HG03175 (cell line): ENCODE results near the gene CEACAM3.
"Not testable (repeated sequence)": the region's sequence is repeated elsewhere in the genome, so short reads cannot be mapped to it uniquely, and the experiment has no call there.

ENCODE experiments used
- ATAC-seq: cut with Tn5 transposase; IDR thresholded peaks from one replicate; pipeline ENCODE4 v1.9.1; 2021; ENCODE audit warnings: mild to moderate bottlenecking, moderate library complexity; ENCODE audit not compliant: unreplicated experiment

CEACAM3 gene

DNA sequence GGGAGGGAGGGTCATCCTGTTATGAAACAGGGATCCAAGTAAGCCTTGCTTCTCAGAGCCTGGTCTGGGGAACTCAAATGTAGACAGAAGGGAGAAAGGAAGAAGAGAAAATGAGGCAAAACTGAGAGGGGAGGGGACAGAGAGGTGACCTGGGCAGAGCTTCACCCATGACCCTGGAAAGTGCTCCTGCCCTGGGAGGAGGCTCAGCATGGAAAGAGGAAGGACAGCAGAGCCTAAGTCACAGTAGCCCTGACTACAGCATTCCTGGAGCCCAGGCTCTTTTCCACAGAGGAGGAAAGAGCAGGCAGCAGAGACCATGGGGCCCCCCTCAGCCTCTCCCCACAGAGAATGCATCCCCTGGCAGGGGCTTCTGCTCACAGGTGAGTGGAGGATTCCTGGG, at the start of gene CEACAM3:
Gene CEACAM3, plus strand, starts transcription at position 226 of the 400 bp plus-strand sequence. Its CDS starts 91 bp downstream, at position 317.
- no peak for ATAC-seq

DNA sequence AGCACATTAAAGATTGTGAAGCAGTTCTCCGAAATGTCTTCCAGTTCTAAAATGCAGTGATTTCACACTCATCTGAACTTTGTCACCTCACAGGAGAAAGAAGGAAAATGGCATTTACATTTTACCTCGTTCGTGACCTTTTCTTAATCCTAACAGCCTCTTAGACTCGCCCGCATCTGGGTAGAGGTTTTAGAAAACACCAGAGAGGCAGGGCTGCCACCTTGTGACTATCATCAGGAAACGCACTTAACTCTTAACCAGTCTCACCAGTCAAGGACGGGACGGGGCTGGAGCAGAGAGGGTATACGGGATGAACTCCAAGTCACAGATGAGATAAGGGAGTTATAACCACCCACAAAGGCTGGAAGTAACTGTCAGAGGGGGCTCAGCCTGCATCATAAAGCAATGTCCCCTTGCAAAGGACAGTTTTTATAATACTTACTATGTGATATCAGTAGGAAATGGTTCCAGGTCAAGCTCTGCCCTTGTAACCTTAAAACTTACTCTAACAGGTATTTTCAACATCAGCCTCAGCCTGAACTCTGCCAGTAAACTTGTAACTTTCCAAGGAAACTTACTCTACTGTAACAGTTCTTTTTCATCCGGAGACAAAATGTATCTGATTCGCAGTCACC, 49.7 kb upstream of the CEACAM3 start:
- ATAC-seq, result no peak

DNA sequence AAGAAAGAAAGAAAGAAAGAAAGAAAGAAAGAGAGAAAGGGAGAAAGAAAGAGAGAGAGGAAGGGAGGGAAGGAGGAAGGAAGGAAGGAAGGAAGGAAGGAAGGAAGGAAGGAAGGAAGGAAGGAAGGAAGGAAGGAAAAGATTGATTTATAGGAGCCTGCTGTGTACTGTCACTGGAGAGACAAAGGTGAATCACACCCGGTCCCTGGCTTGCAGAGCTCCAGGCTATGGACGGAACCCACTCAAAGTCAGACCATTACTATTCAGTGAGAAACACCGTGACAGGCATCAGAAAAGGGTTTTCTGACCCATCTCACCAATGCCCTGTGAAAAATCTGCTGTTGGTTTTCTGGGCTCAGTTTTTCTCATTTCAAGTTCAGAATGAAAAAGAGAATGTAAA, 48.4 kb upstream of the CEACAM3 start:
- no peak for ATAC-seq

DNA sequence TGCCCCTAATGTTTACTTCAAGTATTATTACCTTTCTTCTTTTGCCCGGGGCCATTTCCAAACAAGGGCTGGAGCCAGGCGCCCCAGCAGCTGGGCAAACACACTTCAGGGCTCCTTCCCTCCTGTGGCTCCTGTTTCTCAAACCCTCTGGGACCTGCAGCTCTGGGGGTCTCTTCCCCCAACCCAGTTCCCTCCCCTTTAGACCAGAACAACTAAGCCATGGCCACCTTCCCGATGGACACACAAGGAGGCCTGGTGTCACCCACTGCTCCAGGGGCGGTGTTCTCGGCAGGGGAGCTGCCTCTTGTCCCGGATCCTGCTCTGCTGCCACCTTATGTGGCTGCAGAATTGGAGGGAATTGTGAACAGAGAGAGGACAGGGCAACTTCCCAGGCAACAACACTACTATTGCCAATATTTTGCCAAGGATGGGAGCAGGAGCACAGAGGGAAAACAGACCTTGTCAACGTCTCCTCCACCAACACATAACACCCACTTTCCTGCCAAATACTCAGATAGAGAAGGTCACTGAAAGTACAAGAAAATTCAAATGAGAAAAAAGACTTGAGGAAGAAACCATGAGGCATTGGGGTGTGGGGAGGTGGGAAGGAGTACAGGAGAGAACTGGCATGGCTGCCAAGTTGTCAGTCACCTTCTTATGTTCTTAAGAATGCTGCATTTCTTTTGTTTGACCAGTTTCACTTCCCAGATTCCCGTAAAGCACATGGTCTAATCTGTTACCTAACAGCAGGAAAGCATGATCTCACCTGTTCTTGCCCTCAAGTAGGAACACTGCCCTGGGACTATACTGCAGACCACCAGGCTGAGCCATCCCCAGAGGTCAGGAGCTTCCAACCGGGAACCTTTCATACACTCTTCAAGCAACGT, 45.9 kb upstream of the CEACAM3 start:
- ATAC-seq, result not testable (repeated sequence)

DNA sequence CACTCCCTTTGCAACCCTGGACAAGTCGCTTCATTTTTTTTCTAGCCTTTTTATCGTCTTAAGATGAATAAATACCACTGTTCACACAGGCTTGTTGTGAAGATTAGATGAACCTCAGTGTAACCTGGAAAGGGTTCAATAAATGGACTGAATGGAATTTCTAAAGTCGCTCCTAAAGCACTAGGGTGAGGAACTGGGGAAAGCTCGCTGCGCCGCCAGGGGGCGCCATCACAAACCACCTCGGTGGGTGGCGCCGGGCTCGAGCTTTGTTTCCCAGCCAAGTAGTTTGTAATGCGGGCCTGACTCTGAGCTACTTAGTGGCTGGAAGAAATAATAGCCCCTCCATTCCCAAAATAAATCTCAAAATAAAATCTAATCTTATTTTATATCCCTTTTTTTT, 43.2 kb upstream of the CEACAM3 start:
- no peak for ATAC-seq

DNA sequence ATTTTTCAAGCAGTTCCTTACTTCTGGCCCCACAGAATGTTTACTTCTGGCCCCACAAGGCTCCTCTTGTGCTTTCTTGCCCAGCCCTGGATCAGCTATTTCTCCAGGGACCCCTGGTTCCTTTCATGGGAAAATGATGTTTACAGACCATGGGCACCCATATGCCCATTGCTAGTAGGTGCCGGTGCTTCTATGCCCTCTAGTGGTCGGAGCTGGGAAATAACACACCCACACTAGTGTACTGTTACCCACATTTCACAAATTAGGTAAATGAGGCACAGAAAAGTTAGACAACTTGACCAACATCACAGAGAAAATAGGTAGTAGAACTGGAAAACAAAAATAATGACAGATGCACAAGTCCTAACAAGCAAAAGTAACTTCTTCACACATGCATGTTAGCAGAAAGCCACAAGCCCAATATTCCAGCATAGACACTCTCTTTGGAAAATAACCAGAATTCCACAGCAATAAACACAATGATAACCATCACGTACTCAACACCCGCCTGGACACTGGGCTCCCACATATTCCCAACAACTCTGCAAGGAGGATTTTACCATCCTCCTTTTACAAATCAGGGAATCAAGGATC, 42.4 kb upstream of the CEACAM3 start:
- no peak for ATAC-seq

DNA sequence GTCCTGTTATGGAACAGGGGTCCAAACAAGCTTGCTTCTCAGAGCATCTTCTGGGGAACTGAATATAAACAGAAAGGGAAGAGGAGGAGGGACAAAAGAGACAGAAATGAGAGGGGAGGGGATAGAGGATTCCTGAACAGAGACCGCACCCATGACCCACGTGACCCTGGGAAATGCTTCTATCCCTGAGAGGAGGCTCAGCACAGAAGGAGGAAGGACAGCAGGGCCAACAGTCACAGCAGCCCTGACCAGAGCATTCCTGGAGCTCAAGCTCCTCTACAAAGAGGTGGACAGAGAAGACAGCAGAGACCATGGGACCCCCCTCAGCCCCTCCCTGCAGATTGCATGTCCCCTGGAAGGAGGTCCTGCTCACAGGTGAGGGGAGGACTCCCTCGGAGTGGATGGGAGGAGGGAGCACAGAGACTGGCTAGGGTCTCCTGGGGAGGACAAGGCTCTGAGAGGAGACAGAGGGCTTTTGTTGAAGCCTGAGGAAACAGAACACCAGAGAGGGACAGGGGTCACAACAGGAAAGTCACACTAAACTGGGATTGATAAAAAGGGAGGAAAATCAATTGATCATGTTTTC, 41.0 kb upstream of the CEACAM3 start, which contains the start of gene CEACAM6:
Gene CEACAM6, plus strand, starts transcription at position 203 of the 586 bp plus-strand sequence. Its CDS starts 109 bp downstream, at position 312.
- ATAC-seq, result no peak

DNA sequence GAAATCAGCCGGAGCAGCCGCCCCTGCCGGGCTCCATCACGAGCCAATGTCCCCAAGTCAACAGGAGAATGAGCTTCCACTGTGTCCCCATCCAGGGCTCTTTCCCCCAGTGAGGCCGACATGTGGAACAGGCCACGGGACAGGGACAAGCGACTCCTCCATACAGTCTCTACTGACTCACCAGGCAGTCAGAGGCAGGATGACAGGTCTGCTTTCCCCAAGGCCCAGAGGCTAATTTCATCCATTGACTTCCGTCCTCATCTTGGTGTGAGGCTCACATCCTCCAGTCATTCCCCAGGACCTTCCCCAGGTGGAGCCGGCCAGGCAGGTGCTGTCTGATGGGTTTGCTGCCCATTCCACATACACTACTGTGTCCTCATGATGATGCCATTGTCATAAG, 37.5 kb upstream of the CEACAM3 start:
- ATAC-seq, result no peak

DNA sequence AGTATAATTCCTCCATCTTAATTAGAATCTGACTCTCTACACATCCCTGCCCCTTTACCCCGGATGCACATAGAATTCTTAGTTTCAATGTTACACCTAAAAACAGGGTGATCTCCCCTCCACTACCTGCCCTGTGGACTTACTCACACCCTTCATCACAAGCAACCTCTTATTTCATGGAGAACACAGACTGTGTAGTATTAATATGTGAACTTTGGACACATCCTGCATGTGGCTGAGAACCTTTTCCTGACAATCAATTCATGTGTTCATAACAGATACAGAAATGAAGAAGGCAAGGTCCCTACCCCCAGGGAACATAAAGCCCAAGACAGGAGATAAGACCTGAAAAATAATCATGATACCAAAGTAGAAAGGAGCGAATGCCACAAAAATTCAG, 29.3 kb upstream of the CEACAM3 start:
- no peak for ATAC-seq

DNA sequence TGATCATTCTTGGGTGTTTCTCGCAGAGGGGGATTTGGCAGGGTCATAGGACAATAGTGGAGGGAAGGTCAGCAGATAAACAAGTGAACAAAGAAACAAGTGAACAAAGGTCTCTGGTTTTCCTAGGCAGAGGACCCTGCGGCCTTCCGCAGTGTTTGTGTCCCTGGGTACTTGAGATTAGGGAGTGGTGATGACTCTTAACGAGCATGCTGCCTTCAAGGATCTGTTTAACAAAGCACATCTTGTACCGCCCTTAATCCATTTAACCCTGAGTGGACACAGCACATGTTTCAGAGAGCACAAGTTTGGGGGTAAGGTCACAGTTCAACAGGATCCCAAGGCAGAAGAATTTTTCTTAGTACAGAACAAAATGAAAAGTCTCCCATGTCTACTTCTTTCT, 28.3 kb upstream of the CEACAM3 start:
- not testable (repeated sequence) for ATAC-seq

DNA sequence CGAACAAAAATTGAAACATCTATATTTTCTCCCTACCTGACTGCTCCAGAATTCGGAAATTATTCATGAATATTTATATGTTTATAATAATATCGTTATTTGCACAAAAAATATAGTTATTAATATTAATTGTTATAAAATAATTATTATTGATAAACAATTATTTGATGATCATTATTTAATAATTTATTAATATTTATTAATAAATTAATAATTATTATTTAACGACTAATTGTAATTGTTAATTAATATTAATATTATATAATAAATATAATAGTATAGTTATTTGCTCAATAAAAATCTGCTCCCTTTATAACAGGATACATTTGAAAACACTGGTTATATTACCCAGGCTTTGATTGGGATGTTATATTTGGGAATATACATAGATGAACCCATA, 26.8 kb upstream of the CEACAM3 start:
- no peak for ATAC-seq

DNA sequence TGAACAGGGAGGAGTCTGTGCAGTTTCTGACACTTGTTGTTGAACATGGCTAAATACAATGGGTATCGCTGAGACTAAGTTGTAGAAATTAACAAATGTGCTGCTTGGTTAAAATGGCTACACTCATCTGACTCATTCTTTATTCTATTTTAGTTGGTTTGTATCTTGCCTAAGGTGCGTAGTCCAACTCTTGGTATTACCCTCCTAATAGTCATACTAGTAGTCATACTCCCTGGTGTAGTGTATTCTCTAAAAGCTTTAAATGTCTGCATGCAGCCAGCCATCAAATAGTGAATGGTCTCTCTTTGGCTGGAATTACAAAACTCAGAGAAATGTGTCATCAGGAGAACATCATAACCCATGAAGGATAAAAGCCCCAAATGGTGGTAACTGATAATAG, 25.0 kb upstream of the CEACAM3 start:
- no peak for ATAC-seq

DNA sequence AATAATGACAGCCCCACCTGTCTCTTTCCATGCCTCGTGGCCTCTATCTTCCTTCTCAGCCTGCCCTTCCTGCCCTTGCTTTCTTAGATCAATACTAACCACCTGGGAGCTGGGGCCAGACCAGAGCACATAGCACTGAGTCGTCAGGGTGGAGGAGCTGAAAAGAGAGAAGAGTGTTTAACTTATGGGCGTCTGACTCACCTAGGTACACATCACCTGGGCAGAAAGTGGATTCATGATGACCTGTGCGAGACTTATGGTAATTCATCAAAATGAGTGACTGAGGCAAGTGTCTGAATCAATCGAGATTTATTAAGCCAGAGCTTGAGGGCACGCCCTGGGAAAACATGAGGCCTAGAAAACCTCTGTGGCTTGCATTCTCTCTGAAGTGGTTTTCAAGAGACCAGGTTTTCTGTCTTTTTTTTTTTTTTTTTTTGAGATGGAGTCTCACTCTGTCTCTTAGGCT, 21.8 kb upstream of the CEACAM3 start:
- ATAC-seq, result no peak

DNA sequence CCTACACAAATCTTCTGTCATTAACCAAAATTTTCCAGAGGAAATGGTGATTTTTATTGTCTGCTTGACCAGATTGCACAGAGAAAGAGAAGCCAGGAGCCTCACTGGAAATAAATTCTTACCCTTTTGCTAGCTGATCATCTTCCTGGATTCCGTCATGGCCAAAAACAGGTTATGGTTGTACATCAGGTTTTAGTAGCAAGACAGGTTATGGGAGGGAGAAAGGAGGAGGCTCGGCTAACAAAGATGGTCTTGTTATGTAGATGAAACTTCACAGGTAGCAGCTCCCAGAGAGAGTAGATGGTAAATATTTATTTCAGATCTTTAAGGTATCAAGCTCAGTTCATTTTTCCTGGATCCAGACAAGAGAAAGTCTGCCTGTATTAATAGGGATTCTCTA, 19.7 kb upstream of the CEACAM3 start:
- ATAC-seq, result no peak

DNA sequence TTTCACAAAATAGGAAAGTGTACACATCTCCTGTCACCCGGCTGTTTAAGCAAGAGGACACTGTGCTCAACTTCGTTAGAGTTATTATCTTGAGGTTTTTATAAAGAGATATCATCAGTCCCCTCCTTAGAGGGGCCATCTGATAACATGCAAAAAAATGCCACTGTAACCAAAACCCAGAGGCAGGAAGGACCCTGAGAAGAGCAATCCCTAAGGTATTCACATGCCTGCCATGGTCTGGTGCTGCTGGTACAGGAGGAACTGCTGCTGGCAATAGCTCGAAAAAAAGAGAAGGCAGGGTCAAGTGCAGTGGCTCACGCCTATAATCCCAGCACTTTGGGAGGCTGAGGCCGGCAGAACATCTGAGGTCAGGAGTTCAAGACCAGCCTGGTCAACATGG, 12.8 kb upstream of the CEACAM3 start:
- ATAC-seq, result no peak

DNA sequence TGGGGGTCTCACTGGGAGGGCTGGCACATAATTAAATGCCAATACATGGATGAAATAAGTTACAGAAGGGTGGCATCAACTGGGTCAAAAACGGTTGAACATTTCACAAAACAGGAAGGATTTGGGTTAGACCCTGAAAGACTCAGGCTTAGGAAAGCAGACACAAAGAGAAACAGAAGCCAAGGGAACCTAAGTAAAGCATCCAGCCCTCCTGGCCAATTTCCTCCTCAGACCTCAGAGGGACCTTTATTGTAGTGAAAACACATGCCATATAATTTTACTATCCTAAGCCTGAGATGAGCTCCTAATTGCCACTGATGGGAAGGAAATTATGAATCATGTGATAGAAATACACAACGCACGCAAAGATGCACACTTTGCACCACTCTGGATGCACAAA, 12.1 kb upstream of the CEACAM3 start:
- ATAC-seq, result no peak

DNA sequence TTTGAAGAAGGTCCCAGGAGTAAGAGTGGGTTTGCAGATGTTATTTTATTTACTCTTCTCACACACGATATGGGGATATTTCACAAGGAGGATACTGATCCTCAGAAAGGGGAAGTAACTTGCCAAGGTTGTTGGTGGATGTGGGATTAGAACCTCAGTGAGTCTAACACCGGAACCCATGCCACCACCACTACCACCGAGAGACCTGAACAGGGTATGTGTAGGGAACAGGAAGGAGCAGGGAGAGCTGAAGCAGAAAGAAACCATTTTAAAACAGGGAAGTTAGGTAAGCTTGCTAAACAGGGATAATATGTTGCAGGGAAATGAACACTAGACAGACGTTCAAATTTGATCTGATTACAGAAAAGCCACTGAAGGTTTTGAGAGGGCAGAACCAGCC, 11.6 kb upstream of the CEACAM3 start:
- no peak for ATAC-seq

DNA sequence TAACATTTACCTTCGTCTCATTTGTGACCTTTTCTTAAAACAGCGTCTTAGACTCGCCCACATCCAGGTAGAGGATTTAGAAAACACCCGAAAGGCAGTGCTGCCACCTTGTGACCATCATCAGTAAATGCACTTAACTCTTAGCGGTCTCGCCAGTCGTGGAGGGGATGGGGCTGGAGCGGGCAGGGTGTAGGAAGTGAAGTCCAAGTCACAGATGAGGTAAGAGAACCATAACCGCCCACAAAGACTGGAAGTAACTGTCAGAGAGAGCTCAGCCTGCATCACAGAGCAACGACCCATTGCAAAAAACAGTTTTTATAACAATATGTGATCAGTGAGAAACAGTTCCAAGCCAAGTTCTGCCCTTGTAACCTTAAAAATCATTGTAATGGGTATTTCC, 10.7 kb upstream of the CEACAM3 start:
- ATAC-seq, result no peak

DNA sequence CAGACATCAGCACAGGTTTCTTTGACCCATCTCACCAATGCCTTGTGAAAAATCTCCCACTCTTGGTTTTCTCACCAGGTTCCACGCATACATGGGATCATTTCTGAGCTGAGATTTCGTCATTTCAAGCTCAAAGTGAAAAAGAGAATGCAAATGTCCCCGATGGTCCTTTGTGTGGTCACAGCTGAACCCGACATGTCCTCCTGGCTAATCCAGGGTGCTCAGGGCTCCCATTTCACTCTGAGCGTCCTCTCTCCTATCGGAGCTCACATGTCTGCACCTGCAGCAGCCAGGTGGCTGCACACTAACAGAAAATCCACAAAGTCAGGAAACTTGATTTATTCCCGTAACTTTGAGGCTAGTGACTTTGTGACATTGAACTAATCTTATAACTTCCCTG, 9.3 kb upstream of the CEACAM3 start:
- ATAC-seq, result no peak

DNA sequence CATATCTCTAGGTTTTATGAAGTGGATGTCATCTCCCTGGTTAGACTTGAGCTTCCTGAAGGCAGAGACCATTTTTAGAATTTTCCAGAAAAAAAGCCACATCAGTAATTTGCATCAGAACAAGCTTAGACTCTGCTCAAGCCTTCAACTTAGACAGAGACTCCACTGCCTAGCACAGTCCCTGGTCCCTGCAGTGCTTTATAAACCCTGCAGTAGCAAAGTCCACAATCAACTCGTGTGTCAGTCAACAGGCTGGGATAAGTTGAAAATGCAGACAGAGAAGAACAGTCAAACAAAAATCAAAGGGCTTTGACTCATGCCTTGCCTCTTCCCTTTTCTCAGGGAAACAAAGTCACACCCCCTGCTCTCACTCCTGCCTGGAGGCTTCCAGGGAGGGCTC, 7.9 kb upstream of the CEACAM3 start:
- ATAC-seq, result not testable (repeated sequence)

DNA sequence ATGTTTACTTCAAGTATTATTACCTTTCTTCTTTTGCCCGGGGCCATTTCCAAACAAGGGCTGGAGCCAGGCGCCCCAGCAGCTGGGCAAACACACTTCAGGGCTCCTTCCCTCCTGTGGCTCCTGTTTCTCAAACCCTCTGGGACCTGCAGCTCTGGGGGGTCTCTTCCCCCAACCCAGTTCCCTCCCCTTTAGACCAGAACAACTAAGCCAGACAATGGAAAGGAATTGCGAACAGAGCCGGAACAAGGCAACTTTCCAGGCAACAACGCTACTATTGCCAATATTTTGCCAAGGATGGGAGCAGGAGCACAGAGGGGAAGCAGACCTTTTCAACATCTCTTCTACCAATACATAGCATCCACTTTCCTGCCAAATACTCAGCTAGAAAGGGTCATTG, 7.3 kb upstream of the CEACAM3 start:
- ATAC-seq, result not testable (repeated sequence)
